PC-9 (cell line): ENCODE measurements around the gene UGT3A1. TPM values are rescaled to one million over a fixed set of nuclear protein-coding genes. Genes with fewer than 3 reads are reported as not detected.

Source experiments
- BruUV-seq: library from RNA; stranded (reverse); fragments of 400-500 nt; replicated peaks from 2 replicates; lab custom pipeline; 2021; lab: Mats Ljungman, UMichigan
- CTCF ChIA-PET: fragments of 300-600 bp; sonication (Branson Sonifier 250); formaldehyde crosslinking; loops from one replicate; lab custom pipeline; 2022; ENCODE audit warnings: antibody characterized with exemption; lab: Charles Lee
- POLR2A ChIA-PET: fragments of 300-600 bp; sonication (Branson Sonifier 250); formaldehyde crosslinking; loops from one replicate; lab custom pipeline; 2022; ENCODE audit warnings: antibody characterized with exemption; ENCODE audit not compliant: unreplicated experiment; lab: Charles Lee
- DNase-seq, 2 experiments: peaks; one replicate each; pipeline versions ENCODE4 v3.0.0 to v3.0.0-alpha.2; 2015 to 2022; ENCODE audit warnings: mixed read lengths in 1 of 2
- H2AFZ ChIP-seq: fragments of 200-600 bp; sonication (generic); 2 replicates; pipeline ENCODE4 v1.8.1; 2017; ENCODE audit warnings: antibody characterized with exemption
- H3F3A ChIP-seq: fragments of 200-600 bp; sonication (generic); 2 replicates; pipeline ENCODE4 v1.8.1; 2017; ENCODE audit warnings: antibody characterized with exemption, mild to moderate bottlenecking, low read depth; ENCODE audit not compliant: insufficient read depth
- H3K27ac ChIP-seq: fragments of 200-600 bp; sonication (generic); 2 replicates; pipeline ENCODE4 v1.6.1; 2016; ENCODE audit warnings: mixed run types
- H3K27me3 ChIP-seq: fragments of 200-600 bp; sonication (generic); 2 replicates; pipeline ENCODE4 v1.6.1; 2016; ENCODE audit warnings: low read depth, mixed run types; ENCODE audit not compliant: insufficient read depth
- H3K36me3 ChIP-seq: fragments of 200-600 bp; sonication (generic); 2 replicates; pipeline ENCODE4 v1.6.1; 2016; ENCODE audit warnings: low read depth, mixed run types
- H3K4me1 ChIP-seq: fragments of 200-600 bp; sonication (generic); replicated peaks from 2 replicates; pipeline ENCODE4 v1.6.1; 2016; ENCODE audit warnings: mixed run types; ENCODE audit not compliant: insufficient read depth
- H3K4me2 ChIP-seq: fragments of 200-600 bp; sonication (generic); 2 replicates; pipeline ENCODE4 v1.6.1; 2017; ENCODE audit warnings: mixed run types
- H3K4me3 ChIP-seq: fragments of 200-600 bp; sonication (generic); 2 replicates; pipeline ENCODE4 v1.6.1; 2016; ENCODE audit warnings: mixed run types
- H3K79me2 ChIP-seq: fragments of 200-600 bp; sonication (generic); 2 replicates; pipeline ENCODE4 v1.6.1; 2017; ENCODE audit warnings: low read depth, mixed run types
- H3K9me2 ChIP-seq: fragments of 200-600 bp; sonication (generic); 2 replicates; pipeline ENCODE4 v1.8.1; 2017; ENCODE audit warnings: mild to moderate bottlenecking; ENCODE audit not compliant: insufficient read depth
- H3K9me3 ChIP-seq: fragments of 200-600 bp; sonication (generic); 2 replicates; pipeline ENCODE4 v1.8.1; 2016; ENCODE audit warnings: low read depth; ENCODE audit not compliant: insufficient read depth
- H4K20me1 ChIP-seq: fragments of 200-600 bp; sonication (generic); 2 replicates; pipeline ENCODE4 v1.8.1; 2017; ENCODE audit not compliant: insufficient read depth
- CTCF ChIP-seq: fragments of 200-600 bp; sonication (generic); conservative IDR thresholded peaks from 2 replicates; pipeline ENCODE4 v1.6.1; 2017; ENCODE audit warnings: mixed run types, antibody characterized with exemption, mild to moderate bottlenecking, moderate library complexity
- EZH2 ChIP-seq: fragments of 200-600 bp; sonication (generic); IDR thresholded peaks from 2 replicates; pipeline ENCODE4 v1.8.0; 2017; ENCODE audit warnings: antibody characterized with exemption, low read depth
- intact Hi-C: fragments of 100-400 bp; cut with micrococcal nuclease; formaldehyde crosslinking; loops from one replicate; pipeline ENCODE4 v1.10.0; 2022; ENCODE audit not compliant: unreplicated experiment
- total RNA-seq: library from RNA; stranded (reverse); gene quantifications from 2 replicates; pipeline ENCODE4 v1.2.3, GENCODE V29; 2021

UGT3A1 gene
- total RNA-seq, 1 experiment from 2014 or later, result not detected

DNA sequence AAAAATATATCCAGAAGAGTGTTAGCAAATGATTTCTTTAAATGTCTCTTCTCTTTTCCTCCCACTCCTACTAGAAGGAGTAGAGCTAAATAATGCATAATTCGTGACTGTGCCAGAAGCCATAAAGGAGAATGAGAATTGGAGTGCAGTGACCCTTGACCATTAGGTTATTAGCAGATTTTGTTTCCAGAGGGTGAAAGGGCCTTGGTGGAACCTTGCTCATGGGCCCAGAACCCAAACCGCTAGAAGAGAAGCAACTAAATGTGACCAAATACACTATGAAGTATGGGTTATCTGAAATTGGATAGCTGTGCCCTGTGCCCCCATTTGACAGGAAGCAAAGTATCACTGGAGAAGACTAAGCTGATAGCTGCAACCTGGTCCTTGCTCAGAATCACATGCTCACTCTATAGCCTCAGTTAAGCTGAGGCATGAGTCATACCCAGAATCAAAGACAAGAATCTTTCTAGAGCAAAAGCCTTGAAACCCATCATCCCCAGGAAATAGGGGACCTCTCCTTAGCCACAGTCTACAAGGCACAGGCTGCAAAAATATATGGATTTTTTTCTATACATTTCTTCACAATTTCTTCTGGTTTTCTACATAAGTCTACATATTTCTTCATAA lies 89.0 kb downstream of the UGT3A1 start:
- no TSS peak for BruUV-seq
- Histone ChIP-seq H3K79me2 (no peaks in the 10 kb centered on the region), H3K27ac (no peak overlapping the region), H4K20me1 (no peaks in the 10 kb centered on the region), H3K9me3 (no peaks in the 10 kb centered on the region), H3K4me1 (no peaks in the 10 kb centered on the region), H3F3A (no peaks in the 10 kb centered on the region), H3K4me2 (no peak overlapping the region), H3K27me3 (no peaks in the 10 kb centered on the region), H3K4me3 (no peak overlapping the region), H2AFZ (no peak overlapping the region), H3K36me3 (no peaks in the 10 kb centered on the region), H3K9me2 (no peaks in the 10 kb centered on the region)
- intact Hi-C loops, result no loop called here
- CTCF ChIA-PET, result no interaction called here
- no peak for DNase-seq
- POLR2A ChIA-PET, result no interaction called here
- TF ChIP-seq CTCF (no peak), EZH2 (no peak)

Other genes starting within 250 kb of the UGT3A1 start
- gene IL7R, start 134.5 kb downstream of the UGT3A1 start, total RNA-seq, result 0.41 TPM in 1 of 2 replicates, not detected in the other
- gene CAPSL, start 52.8 kb downstream of the UGT3A1 start, total RNA-seq, result not detected in 2 replicates
- gene UGT3A2, start 75.5 kb upstream of the UGT3A1 start, total RNA-seq, result not detected in 2 replicates
- gene LMBRD2, start 160.5 kb upstream of the UGT3A1 start, total RNA-seq, result 8.5 and 18.0 TPM in 2 replicates
- 121 and 153 TPM in 2 replicates for gene SKP2, start 160.7 kb upstream of the UGT3A1 start, total RNA-seq